GM12878 (cell line): Measurements from ENCODE around the gene NFAT5. TPM values are rescaled to one million over a fixed set of nuclear protein-coding genes. Genes with fewer than 3 reads are reported as not detected.

Experiments used
- EP300 ChIP-seq, 2 experiments: fragments of 150-350 bp in 1 of 2; IDR thresholded peaks; 2 replicates each; pipeline ENCODE4 v1.6.1; 2011 to 2012; ENCODE audit warnings: low read depth in 2 of 2, low read length in 2 of 2, borderline replicate concordance in 1 of 2, improper control_type of control experiment in 1 of 2, inconsistent platforms in 1 of 2; ENCODE audit not compliant: control insufficient read depth in 1 of 2
- FOS ChIP-seq: IDR thresholded peaks from 3 replicates; pipeline ENCODE4 v1.6.1; 2011; ENCODE audit warnings: borderline replicate concordance; ENCODE audit not compliant: insufficient read length; ENCODE audit errors: extremely low read depth
- FOXM1 ChIP-seq: IDR thresholded peaks from 2 replicates; pipeline ENCODE4 v1.6.1; 2012; ENCODE audit warnings: low read depth, mild to moderate bottlenecking, inconsistent platforms, low read length, moderate library complexity
- GABPA ChIP-seq: IDR thresholded peaks from 2 replicates; pipeline ENCODE4 v1.6.1; 2014; ENCODE audit warnings: antibody characterized with exemption, low read depth, mild to moderate bottlenecking, inconsistent platforms
- IKZF1 ChIP-seq: fragments of 450-650 bp; conservative IDR thresholded peaks from 2 replicates; pipeline ENCODE4 v1.6.1; 2017; ENCODE audit warnings: antibody characterized with exemption, mild to moderate bottlenecking
- IKZF2 ChIP-seq, 2 experiments: fragments of 450-650 bp; IDR thresholded peaks; 2 replicates each; pipeline ENCODE4 v1.6.1; 2017; ENCODE audit warnings: mild to moderate bottlenecking in 2 of 2, moderate library complexity in 2 of 2
- IRF4 ChIP-seq: IDR thresholded peaks from 2 replicates; pipeline ENCODE4 v1.6.1; 2011; ENCODE audit warnings: low read depth, low read length
- NFIC ChIP-seq: IDR thresholded peaks from 2 replicates; pipeline ENCODE4 v1.6.1; 2012; ENCODE audit warnings: low read depth, mild to moderate bottlenecking, inconsistent platforms, low read length, moderate library complexity
- NFYB ChIP-seq: IDR thresholded peaks from 2 replicates; pipeline ENCODE4 v1.6.1; 2011; ENCODE audit warnings: low read depth, mild to moderate bottlenecking, low read length, improper control_type of control experiment, moderate library complexity; ENCODE audit not compliant: insufficient read depth
- POLR2AphosphoS5 ChIP-seq: IDR thresholded peaks from 2 replicates; pipeline ENCODE4 v1.6.1; 2011; ENCODE audit warnings: mild to moderate bottlenecking, low read length, inconsistent platforms
- POU2F2 ChIP-seq: IDR thresholded peaks from 3 replicates; pipeline ENCODE4 v1.6.1; 2011; ENCODE audit warnings: low read depth, mild to moderate bottlenecking, low read length, borderline replicate concordance
- RB1 ChIP-seq: fragments of 450-650 bp; formaldehyde crosslinking; IDR thresholded peaks from 2 replicates; pipeline ENCODE4 v1.6.1; 2017; ENCODE audit warnings: mild to moderate bottlenecking, borderline replicate concordance
- RFX5 ChIP-seq: IDR thresholded peaks from 2 replicates; pipeline ENCODE4 v1.6.1; 2011; ENCODE audit warnings: low read depth, low read length, improper control_type of control experiment
- SRF ChIP-seq, 2 experiments: IDR thresholded peaks; 2 replicates each; pipeline ENCODE4 v1.6.1; 2011; ENCODE audit warnings: low read depth in 2 of 2, low read length in 2 of 2, mild to moderate bottlenecking in 1 of 2, moderate library complexity in 1 of 2
- STAT3 ChIP-seq: IDR thresholded peaks from 2 replicates; pipeline ENCODE4 v1.6.1; 2011; ENCODE audit warnings: low read depth, low read length, improper control_type of control experiment
- TAF1 ChIP-seq: IDR thresholded peaks from 2 replicates; pipeline ENCODE4 v1.6.1; 2011; ENCODE audit warnings: mild to moderate bottlenecking, low read depth, low read length, borderline replicate concordance
- ZNF24 ChIP-seq: fragments of 450-650 bp; IDR thresholded peaks from 2 replicates; pipeline ENCODE4 v1.6.1; 2017; ENCODE audit warnings: antibody characterized with exemption, mild to moderate bottlenecking
- ZNF384 ChIP-seq: IDR thresholded peaks from 2 replicates; pipeline ENCODE4 v1.6.1; 2012; ENCODE audit warnings: low read depth, mild to moderate bottlenecking, low read length, improper control_type of control experiment, borderline replicate concordance
- ZNF622 ChIP-seq: fragments of 450-650 bp; IDR thresholded peaks from 2 replicates; pipeline ENCODE4 v1.6.1; 2017; ENCODE audit warnings: mild to moderate bottlenecking, inconsistent platforms
- ZZZ3 ChIP-seq: IDR thresholded peaks from 2 replicates; pipeline ENCODE4 v1.6.1; 2011; ENCODE audit warnings: low read depth; ENCODE audit not compliant: control insufficient read depth, insufficient read length
- polyA plus RNA-seq, 11 experiments: library from polyadenylated mRNA; depleted of rRNA in 4 of 11; unstranded in 6 of 11; stranded (reverse) in 5 of 11; fragments of >200 nt; fragmentation: Nextera tagmentation in 4 of 11; fragmentation: Illumina TruSeq in 1 of 11; extraction: Ambion mirVana in 4 of 11; extraction: Trizol in 1 of 11; gene quantifications; 1 replicate in 1 of 11; 2 replicates in 10 of 11; pipeline versions ENCODE4 v1.2.1 to v1.2.3, GENCODE V29; 2011 to 2016; ENCODE audit warnings: inconsistent platforms in 2 of 11, missing spikeins in 2 of 11, low read depth in 1 of 11
- total RNA-seq, 4 experiments: library from RNA; depleted of rRNA in 3 of 4; stranded (reverse); fragments of >200 nt in 3 of 4; fragmentation: Illumina TruSeq in 1 of 4; extraction: Trizol in 1 of 4; gene quantifications; 2 replicates each; pipeline versions ENCODE4 v1.2.1 to v1.2.3, GENCODE V29; 2013 to 2021
- TF ChIP-seq, protein P1 (sequence below): fragments of 150-350 bp; IDR thresholded peaks from 2 replicates; pipeline ENCODE4 v1.6.1; 2016; ENCODE audit warnings: low read depth, low read length
- TF ChIP-seq, protein P2 (sequence below): fragments of 450-650 bp; formaldehyde crosslinking; IDR thresholded peaks from 2 replicates; pipeline ENCODE4 v1.4.0; 2022; ENCODE audit warnings: mild to moderate bottlenecking, moderate library complexity
- TF ChIP-seq, protein P3 (sequence below): IDR thresholded peaks from 2 replicates; pipeline ENCODE4 v1.6.1; 2011; ENCODE audit warnings: mild to moderate bottlenecking, low read depth, low read length, moderate library complexity; ENCODE audit not compliant: insufficient replicate concordance

The NFAT5 gene
- total and polyA plus RNA-seq, 10 of the 15 experiments (the other 5 are each of a cell fraction or from before 2014, with no cell fraction given): 0.58 to 31.5 (median 12.7) TPM

DNA sequence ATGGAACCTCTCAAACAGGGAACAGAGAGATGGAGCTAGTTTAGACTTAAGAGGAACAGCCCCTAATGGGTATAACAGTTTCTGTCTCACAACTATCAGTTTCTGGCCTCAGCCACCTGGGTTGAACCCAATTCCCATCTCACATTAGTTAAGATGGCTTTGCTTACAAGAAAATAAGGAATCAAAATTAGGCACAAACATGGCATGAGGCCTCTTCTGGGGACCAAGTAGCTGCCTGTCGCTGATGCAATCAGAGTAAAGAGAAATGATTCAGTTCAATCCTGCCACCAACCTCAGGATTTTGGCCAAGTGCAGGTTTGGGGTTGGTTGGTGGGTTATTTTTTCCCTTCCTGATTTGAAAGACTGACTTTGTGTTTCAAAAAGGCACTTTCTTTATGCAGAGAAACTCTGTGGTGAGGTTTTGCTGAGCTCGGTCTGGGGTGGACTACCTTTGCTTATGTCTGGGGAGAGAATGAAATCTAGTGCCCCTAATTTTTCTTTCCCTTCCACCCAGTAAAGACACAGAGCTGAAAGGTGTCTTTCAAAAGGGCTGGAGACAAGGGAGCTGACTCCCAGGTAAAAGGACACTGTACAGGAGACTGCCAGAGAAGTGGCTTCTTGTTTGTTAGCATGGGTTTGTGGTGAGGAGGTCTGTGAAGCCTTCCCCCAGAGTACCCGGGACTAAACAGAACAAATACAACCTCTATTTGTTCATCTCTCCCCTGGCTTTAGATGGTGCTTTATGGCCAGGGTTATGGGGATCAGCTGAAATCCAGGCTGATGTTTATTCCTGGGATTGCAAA, 44.8 kb upstream of the NFAT5 start (continued):
- TF ChIP-seq, protein P1, sequence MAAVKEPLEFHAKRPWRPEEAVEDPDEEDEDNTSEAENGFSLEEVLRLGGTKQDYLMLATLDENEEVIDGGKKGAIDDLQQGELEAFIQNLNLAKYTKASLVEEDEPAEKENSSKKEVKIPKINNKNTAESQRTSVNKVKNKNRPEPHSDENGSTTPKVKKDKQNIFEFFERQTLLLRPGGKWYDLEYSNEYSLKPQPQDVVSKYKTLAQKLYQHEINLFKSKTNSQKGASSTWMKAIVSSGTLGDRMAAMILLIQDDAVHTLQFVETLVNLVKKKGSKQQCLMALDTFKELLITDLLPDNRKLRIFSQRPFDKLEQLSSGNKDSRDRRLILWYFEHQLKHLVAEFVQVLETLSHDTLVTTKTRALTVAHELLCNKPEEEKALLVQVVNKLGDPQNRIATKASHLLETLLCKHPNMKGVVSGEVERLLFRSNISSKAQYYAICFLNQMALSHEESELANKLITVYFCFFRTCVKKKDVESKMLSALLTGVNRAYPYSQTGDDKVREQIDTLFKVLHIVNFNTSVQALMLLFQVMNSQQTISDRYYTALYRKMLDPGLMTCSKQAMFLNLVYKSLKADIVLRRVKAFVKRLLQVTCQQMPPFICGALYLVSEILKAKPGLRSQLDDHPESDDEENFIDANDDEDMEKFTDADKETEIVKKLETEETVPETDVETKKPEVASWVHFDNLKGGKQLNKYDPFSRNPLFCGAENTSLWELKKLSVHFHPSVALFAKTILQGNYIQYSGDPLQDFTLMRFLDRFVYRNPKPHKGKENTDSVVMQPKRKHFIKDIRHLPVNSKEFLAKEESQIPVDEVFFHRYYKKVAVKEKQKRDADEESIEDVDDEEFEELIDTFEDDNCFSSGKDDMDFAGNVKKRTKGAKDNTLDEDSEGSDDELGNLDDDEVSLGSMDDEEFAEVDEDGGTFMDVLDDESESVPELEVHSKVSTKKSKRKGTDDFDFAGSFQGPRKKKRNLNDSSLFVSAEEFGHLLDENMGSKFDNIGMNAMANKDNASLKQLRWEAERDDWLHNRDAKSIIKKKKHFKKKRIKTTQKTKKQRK: no peak
- peak; percentile 44 to 62; a peak in 3 of 4 replicates for TF ChIP-seq IKZF2 (IDR thresholded peaks at IDR 0.05)
- TF ChIP-seq GABPA: no peak
- 0 out of 4 replicates have a peak, but pooled peaks of 1 of the 2 experiments have one; percentile 6 for TF ChIP-seq EP300 (IDR thresholded peaks at IDR 0.05; ENCODE audit: borderline replicate concordance in 1 of 2, control insufficient read depth in 1 of 2, low read depth in 2 of 2, low read length in 2 of 2)
- no peak for TF ChIP-seq ZZZ3
- TF ChIP-seq POLR2AphosphoS5: no peak
- no peak for TF ChIP-seq ZNF622
- TF ChIP-seq IRF4: 0 out of 2 replicates have a peak, but pooled peaks have one; percentile 19
- TF ChIP-seq IKZF1: peak; percentile 28
- no peak for TF ChIP-seq RFX5
- no peak for TF ChIP-seq FOS
- peak; percentile 47; the same call in 1 of the 2 replicates for TF ChIP-seq TAF1
- no peak for TF ChIP-seq STAT3
- TF ChIP-seq ZNF384: no peak
- TF ChIP-seq, protein P2, sequence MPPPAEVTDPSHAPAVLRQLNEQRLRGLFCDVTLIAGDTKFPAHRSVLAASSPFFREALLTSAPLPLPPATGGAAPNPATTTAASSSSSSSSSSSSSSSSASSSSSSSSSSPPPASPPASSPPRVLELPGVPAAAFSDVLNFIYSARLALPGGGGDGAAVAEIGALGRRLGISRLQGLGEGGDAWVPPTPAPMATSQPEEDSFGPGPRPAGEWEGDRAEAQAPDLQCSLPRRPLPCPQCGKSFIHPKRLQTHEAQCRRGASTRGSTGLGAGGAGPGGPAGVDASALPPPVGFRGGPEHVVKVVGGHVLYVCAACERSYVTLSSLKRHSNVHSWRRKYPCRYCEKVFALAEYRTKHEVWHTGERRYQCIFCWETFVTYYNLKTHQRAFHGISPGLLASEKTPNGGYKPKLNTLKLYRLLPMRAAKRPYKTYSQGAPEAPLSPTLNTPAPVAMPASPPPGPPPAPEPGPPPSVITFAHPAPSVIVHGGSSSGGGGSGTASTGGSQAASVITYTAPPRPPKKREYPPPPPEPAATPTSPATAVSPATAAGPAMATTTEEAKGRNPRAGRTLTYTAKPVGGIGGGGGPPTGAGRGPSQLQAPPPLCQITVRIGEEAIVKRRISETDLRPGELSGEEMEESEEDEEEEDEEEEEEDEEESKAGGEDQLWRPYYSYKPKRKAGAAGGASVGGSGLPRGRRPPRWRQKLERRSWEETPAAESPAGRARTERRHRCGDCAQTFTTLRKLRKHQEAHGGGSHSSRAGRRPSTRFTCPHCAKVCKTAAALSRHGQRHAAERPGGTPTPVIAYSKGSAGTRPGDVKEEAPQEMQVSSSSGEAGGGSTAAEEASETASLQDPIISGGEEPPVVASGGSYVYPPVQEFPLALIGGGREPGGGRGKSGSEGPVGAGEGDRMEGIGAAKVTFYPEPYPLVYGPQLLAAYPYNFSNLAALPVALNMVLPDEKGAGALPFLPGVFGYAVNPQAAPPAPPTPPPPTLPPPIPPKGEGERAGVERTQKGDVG (CRISPR knock-in tag): no peak
- TF ChIP-seq RB1: no peak
- TF ChIP-seq, protein P3, sequence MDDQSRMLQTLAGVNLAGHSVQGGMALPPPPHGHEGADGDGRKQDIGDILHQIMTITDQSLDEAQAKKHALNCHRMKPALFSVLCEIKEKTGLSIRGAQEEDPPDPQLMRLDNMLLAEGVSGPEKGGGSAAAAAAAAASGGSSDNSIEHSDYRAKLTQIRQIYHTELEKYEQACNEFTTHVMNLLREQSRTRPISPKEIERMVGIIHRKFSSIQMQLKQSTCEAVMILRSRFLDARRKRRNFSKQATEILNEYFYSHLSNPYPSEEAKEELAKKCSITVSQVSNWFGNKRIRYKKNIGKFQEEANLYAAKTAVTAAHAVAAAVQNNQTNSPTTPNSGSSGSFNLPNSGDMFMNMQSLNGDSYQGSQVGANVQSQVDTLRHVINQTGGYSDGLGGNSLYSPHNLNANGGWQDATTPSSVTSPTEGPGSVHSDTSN: no peak
- no peak for TF ChIP-seq SRF (IDR thresholded peaks at IDR 0.05; ENCODE audit: low read depth in 2 of 2, low read length in 2 of 2)
- TF ChIP-seq NFIC: 0 out of 2 replicates have a peak, but pooled peaks have one; percentile 31
- no peak for TF ChIP-seq ZNF24
- TF ChIP-seq NFYB: peak; percentile 48; the same call in 1 of the 2 replicates
- TF ChIP-seq POU2F2: no peak
- TF ChIP-seq FOXM1: no peak
